ENCODE measurements around the gene TRDMT1.

- TF ChIP-seq CTCF (IDR thresholded peaks at IDR 0.05) = no peak
- TF ChIP-seq POLR2A (IDR thresholded peaks at IDR 0.05) = no peak
Observed at GRCh38 chr10:17179002-17179401, 22.5 kb downstream of the TRDMT1 start.

Data from thyroid gland (tissue), 4 donors.